GM23338 (cell line): ENCODE results near the gene TBC1D12. TPM values are rescaled to one million over a fixed set of nuclear protein-coding genes. Genes with fewer than 3 reads are reported as not detected.
A peak's percentile ranks its signal among the peaks of the same experiment; 100 is the strongest.

Source experiments
- ATAC-seq: fragments of 200-7000 bp; cut with Tn5 transposase; 3 replicates; pipeline ENCODE4 v1.9.1; 2020
- DNase-seq: peaks from one replicate; pipeline ENCODE4 v3.0.0-alpha.2; 2015; ENCODE audit warnings: low spot score
- H2AFZ ChIP-seq: fragments of 200-600 bp; sonication (generic); 2 replicates; pipeline ENCODE4 v1.8.0; 2016; ENCODE audit warnings: antibody characterized with exemption, mild to moderate bottlenecking, moderate library complexity
- H3F3A ChIP-seq: fragments of 200-600 bp; sonication (generic); replicated peaks from 2 replicates; pipeline ENCODE4 v1.8.0; 2017; ENCODE audit warnings: antibody characterized with exemption, mixed run types, low read depth
- H3K27ac ChIP-seq: fragments of 200-600 bp; sonication (generic); 2 replicates; pipeline ENCODE4 v1.6.1; 2016; ENCODE audit warnings: low read depth
- H3K27me3 ChIP-seq: fragments of 200-600 bp; sonication (generic); 2 replicates; pipeline ENCODE4 v1.8.0; 2016; ENCODE audit warnings: mild to moderate bottlenecking, mixed run types, moderate library complexity; ENCODE audit not compliant: insufficient read depth
- H3K36me3 ChIP-seq: fragments of 200-600 bp; sonication (generic); 2 replicates; pipeline ENCODE4 v1.8.0; 2016; ENCODE audit warnings: mild to moderate bottlenecking; ENCODE audit not compliant: insufficient read depth
- H3K4me1 ChIP-seq: fragments of 200-600 bp; sonication (generic); 2 replicates; pipeline ENCODE4 v1.8.0; 2016; ENCODE audit warnings: mild to moderate bottlenecking, moderate library complexity; ENCODE audit not compliant: insufficient read depth
- H3K4me2 ChIP-seq: fragments of 200-600 bp; sonication (generic); 2 replicates; pipeline ENCODE4 v1.7.1; 2017; ENCODE audit warnings: mixed run types
- H3K4me3 ChIP-seq: fragments of 200-600 bp; sonication (generic); 2 replicates; pipeline ENCODE4 v1.6.1; 2016; ENCODE audit warnings: mixed run types
- H3K79me2 ChIP-seq: fragments of 200-600 bp; sonication (generic); replicated peaks from 2 replicates; pipeline ENCODE4 v1.8.0; 2017; ENCODE audit warnings: mild to moderate bottlenecking; ENCODE audit not compliant: insufficient read depth
- H3K9me2 ChIP-seq: fragments of 200-600 bp; sonication (generic); 2 replicates; pipeline ENCODE4 v1.8.0; 2017; ENCODE audit not compliant: insufficient read depth
- H4K20me1 ChIP-seq: fragments of 200-600 bp; sonication (generic); replicated peaks from 2 replicates; pipeline ENCODE4 v1.8.0; 2017; ENCODE audit warnings: mild to moderate bottlenecking; ENCODE audit not compliant: insufficient read depth
- H3K27ac Mint-ChIP-seq: 2 replicates; pipeline ENCODE4 v1.8.0; 2020; ENCODE audit warnings: inconsistent platforms, mild to moderate bottlenecking, moderate library complexity, mixed read lengths
- H3K27me3 Mint-ChIP-seq: 3 replicates; pipeline ENCODE4 v1.8.0; 2022; ENCODE audit warnings: low read depth, mild to moderate bottlenecking, moderate library complexity, mixed read lengths, inconsistent platforms; ENCODE audit not compliant: insufficient read depth, poor library complexity
- H3K36me3 Mint-ChIP-seq: 3 replicates; pipeline ENCODE4 v1.8.0; 2021; ENCODE audit warnings: low read depth, mild to moderate bottlenecking, inconsistent platforms, moderate library complexity, mixed read lengths
- H3K4me1 Mint-ChIP-seq: 3 replicates; pipeline ENCODE4 v1.8.0; 2020; ENCODE audit warnings: mild to moderate bottlenecking, inconsistent platforms, mixed read lengths
- H3K4me3 Mint-ChIP-seq: 3 replicates; pipeline ENCODE4 v1.8.0; 2021; ENCODE audit warnings: moderate library complexity, mild to moderate bottlenecking, inconsistent platforms, mixed read lengths
- H3K9me3 Mint-ChIP-seq: 3 replicates; pipeline ENCODE4 v1.8.0; 2020; ENCODE audit warnings: moderate library complexity, mild to moderate bottlenecking, inconsistent platforms, mixed read lengths
- CREB1 ChIP-seq: fragments of 250-450 bp; sonication (Bioruptor Pico); IDR thresholded peaks from 2 replicates; pipeline ENCODE4 v1.5.0; 2020; ENCODE audit warnings: low read depth, mild to moderate bottlenecking, moderate library complexity
- CTCF ChIP-seq, 2 experiments: fragments of 200-600 bp in 1 of 2; sonication (generic) in 1 of 2; conservative IDR thresholded peaks; 2 replicates each; pipeline versions ENCODE4 v1.5.1 to v1.6.1; 2016 to 2017; ENCODE audit warnings: antibody characterized with exemption in 2 of 2, low read depth in 2 of 2, mild to moderate bottlenecking in 2 of 2, moderate library complexity in 1 of 2
- ETS1 ChIP-seq: IDR thresholded peaks from 2 replicates; pipeline ENCODE4 v1.6.1; 2016; ENCODE audit warnings: antibody characterized with exemption
- EZH2 ChIP-seq: fragments of 200-600 bp; sonication (generic); IDR thresholded peaks from one replicate; pipeline ENCODE4 v1.8.0; 2017; ENCODE audit warnings: antibody characterized with exemption, mild to moderate bottlenecking, low read depth; ENCODE audit not compliant: unreplicated experiment
- EZH2phosphoT487 ChIP-seq: fragments of 200-600 bp; sonication (generic); IDR thresholded peaks from one replicate; pipeline ENCODE4 v1.8.1; 2018; ENCODE audit warnings: antibody characterized with exemption; ENCODE audit not compliant: unreplicated experiment
- JUNB ChIP-seq: IDR thresholded peaks from one replicate; pipeline ENCODE4 v1.6.1; 2016; ENCODE audit warnings: antibody characterized with exemption; ENCODE audit not compliant: unreplicated experiment
- NANOG ChIP-seq: IDR thresholded peaks from 2 replicates; pipeline ENCODE4 v1.6.1; 2016; ENCODE audit warnings: antibody characterized with exemption, borderline replicate concordance
- POLR2AphosphoS5 ChIP-seq: IDR thresholded peaks from 2 replicates; pipeline ENCODE4 v1.6.1; 2016; ENCODE audit warnings: antibody characterized with exemption, low read depth
- REST ChIP-seq: IDR thresholded peaks from one replicate; pipeline ENCODE4 v1.6.1; 2018; ENCODE audit warnings: antibody characterized with exemption; ENCODE audit not compliant: unreplicated experiment
- STAT1 ChIP-seq: IDR thresholded peaks from one replicate; pipeline ENCODE4 v1.6.1; 2016; ENCODE audit warnings: antibody characterized with exemption; ENCODE audit not compliant: unreplicated experiment
- ZNF114 ChIP-seq: fragments of 250-450 bp; sonication (Bioruptor Pico); IDR thresholded peaks from 2 replicates; pipeline ENCODE4 v1.5.0; 2020; ENCODE audit warnings: mild to moderate bottlenecking, moderate library complexity
- ZNF331 ChIP-seq: fragments of 250-450 bp; sonication (Bioruptor Pico); IDR thresholded peaks from 2 replicates; pipeline ENCODE4 v1.5.0; 2020; ENCODE audit warnings: low read depth, mild to moderate bottlenecking, moderate library complexity
- ZNF462 ChIP-seq: fragments of 250-450 bp; sonication (Bioruptor Pico); IDR thresholded peaks from 2 replicates; pipeline ENCODE4 v1.5.0; 2020; ENCODE audit warnings: mild to moderate bottlenecking, moderate library complexity
- polyA plus RNA-seq: library from polyadenylated mRNA; unstranded; fragments of >200 nt; fragmentation: Nextera tagmentation; extraction: Ambion mirVana; gene quantifications from 2 replicates; pipeline ENCODE4 v1.2.1, GENCODE V29; 2016
- total RNA-seq: library from RNA; depleted of rRNA; stranded (reverse); fragments of >200 nt; shearing (Covaris generic); gene quantifications from 2 replicates; pipeline ENCODE4 v1.2.3, GENCODE V29; 2014

The TBC1D12 gene
- total and polyA plus RNA-seq, 2 experiments from 2014 or later, result 2.3 to 3.6 TPM

- Histone ChIP-seq H3K27ac (no peak overlapping the region; the same call in 1 of the 2 replicates), H2AFZ (no peak overlapping the region), H3K36me3 (peaks cover 61% of the 10 kb centered on the region), H4K20me1 (peaks cover 16% of the 10 kb centered on the region), H3K4me1 (no peaks in the 10 kb centered on the region), H3K79me2 (peaks cover 36% of the 10 kb centered on the region), H3K27me3 (no peaks in the 10 kb centered on the region), H3F3A (no peaks in the 10 kb centered on the region), H3K4me3 (no peak overlapping the region), H3K4me2 (no peak overlapping the region), H3K9me2 (no peaks in the 10 kb centered on the region)
- Mint-ChIP-seq H3K4me1 (no peaks in the 10 kb centered on the region), H3K9me3 (no peaks in the 10 kb centered on the region), H3K27ac (no peak overlapping the region), H3K36me3 (peaks cover 79% of the 10 kb centered on the region), H3K27me3 (peaks cover 9% of the 10 kb centered on the region), H3K4me3 (no peak overlapping the region)
- ATAC-seq (peak; percentile 66), DNase-seq (peak; percentile 22)
- TF ChIP-seq ZNF114 (no peak), ZNF331 (CRISPR knock-in tag) (no peak), ETS1 (no peak), POLR2AphosphoS5 (no peak), EZH2 (no peak), REST (no peak), JUNB (no peak), CREB1 (CRISPR knock-in tag) (no peak), NANOG (no peak), CTCF (conservative IDR thresholded peaks at IDR 0.05; ENCODE audit: low read depth in 2 of 2) (no peak), STAT1 (no peak), ZNF462 (no peak), EZH2phosphoT487 (no peak)
Measured at GRCh38 chr10:94578790-94579189, 176.4 kb downstream of the TBC1D12 start.
